Activated CD8-positive, alpha-beta T cell treated with anti-CD3 and anti-CD28 coated beads, Interleukin-2, amount 10 ng/mL, durations not matched to agents 7 days and 5 days (primary cell): Measurements from ENCODE around the gene PARD3B. TPM values are rescaled to one million over a fixed set of nuclear protein-coding genes. Genes with fewer than 3 reads are reported as not detected.

Experiments used
- ATAC-seq: fragments of 150-1000 bp; cut with Tn5 transposase; one replicate; pipeline ENCODE4 v1.10.0; 2021; ENCODE audit warnings: moderate library complexity
- CTCF ChIA-PET: fragments of 350-600 bp; sonication (Branson Sonifier 250); formaldehyde crosslinking; loops from one replicate; lab custom pipeline; 2021; ENCODE audit warnings: antibody characterized with exemption; lab: Charles Lee
- POLR2A ChIA-PET: fragments of 350-600 bp; sonication (Branson Sonifier 250); formaldehyde crosslinking; loops from one replicate; lab custom pipeline; 2021; ENCODE audit warnings: antibody characterized with exemption; lab: Charles Lee
- DNase-seq: peaks from one replicate; pipeline ENCODE4 v3.0.0-alpha.2; 2020
- H3K27ac Mint-ChIP-seq: one replicate; pipeline ENCODE4 v1.8.0; 2021; ENCODE audit warnings: mild to moderate bottlenecking, mixed read lengths
- H3K27me3 Mint-ChIP-seq: one replicate; pipeline ENCODE4 v1.8.0; 2021; ENCODE audit warnings: low read depth, mixed read lengths
- H3K36me3 Mint-ChIP-seq: one replicate; pipeline ENCODE4 v1.8.0; 2021; ENCODE audit warnings: low read depth, mixed read lengths
- H3K4me1 Mint-ChIP-seq: one replicate; pipeline ENCODE4 v1.8.0; 2021; ENCODE audit warnings: low read depth, mixed read lengths
- H3K4me3 Mint-ChIP-seq: one replicate; pipeline ENCODE4 v1.8.0; 2021; ENCODE audit warnings: mild to moderate bottlenecking, mixed read lengths
- H3K9me3 Mint-ChIP-seq: one replicate; pipeline ENCODE4 v1.8.0; 2022; ENCODE audit warnings: mixed read lengths; ENCODE audit not compliant: insufficient read depth
- total RNA-seq, 2 experiments: library from RNA; stranded (reverse); gene quantifications; one replicate each; pipeline ENCODE4 v1.2.3, GENCODE V29; 2021

The PARD3B gene
- total RNA-seq, 2 experiments from 2014 or later: 0.76 to 1.0 TPM

DNA sequence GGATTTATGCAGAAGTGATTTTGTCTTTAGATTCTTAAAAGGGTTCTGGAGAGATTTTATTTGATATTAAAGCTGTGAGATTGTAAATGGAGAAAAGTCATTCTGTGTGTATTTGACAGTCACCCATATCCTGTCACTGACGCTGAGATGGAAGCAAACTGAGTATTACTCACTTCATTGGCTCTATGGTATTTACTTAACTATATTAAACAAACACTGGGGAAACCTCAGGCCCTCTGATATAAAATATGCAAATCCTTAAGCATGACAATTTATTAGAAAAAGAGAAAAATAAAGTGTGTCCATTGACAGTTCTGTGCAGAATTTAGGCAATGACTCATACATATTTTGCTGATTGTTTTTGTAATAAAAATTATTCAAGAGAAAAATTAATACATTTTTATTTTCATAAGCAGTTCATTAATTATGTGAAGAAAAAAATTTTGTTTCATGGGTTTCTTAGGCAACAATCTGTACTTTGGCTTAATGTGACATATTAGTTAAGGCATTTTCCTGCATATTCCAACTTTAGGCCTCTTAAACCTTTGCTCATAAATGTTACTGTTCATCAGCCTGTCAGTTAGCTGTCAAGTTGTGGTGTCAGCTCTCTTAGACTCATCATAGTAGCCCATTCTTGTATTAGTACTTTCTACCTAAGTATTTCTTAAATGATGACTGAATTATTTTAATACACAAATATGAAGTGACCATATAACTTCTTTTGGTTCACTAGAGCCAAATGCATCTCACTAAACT lies 99.9 kb downstream of the PARD3B start:
- H3K27ac Mint-ChIP-seq: no peak overlapping the region
- no peaks in the 10 kb centered on the region for H3K9me3 Mint-ChIP-seq
- ChIA-PET POLR2A (no interaction called here), CTCF (no interaction called here)
- H3K27me3 Mint-ChIP-seq: no peaks in the 10 kb centered on the region
- H3K4me3 Mint-ChIP-seq: no peak overlapping the region
- H3K36me3 Mint-ChIP-seq: no peaks in the 10 kb centered on the region
- ATAC-seq (no peak), DNase-seq (no peak)
- no peaks in the 10 kb centered on the region for H3K4me1 Mint-ChIP-seq

DNA sequence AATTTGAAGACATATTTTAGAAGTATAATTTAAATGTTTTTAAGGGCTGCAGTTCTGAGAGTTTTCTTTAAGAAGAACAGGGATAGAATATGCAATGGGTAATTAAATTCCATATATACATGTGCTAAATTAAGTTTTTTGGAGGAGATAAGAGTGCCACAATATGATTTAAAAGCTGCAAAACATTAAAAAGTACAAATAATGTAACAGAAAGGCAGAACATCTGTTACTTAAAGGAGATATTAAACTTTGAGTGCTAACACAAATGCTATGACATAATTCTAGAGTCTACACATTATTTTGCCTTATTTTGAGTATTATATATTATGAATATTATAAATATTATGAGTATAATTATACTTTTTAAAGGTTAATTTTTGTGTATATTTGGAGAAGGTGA lies 102.4 kb downstream of the PARD3B start:
- no peaks in the 10 kb centered on the region for H3K4me1 Mint-ChIP-seq
- H3K9me3 Mint-ChIP-seq: peaks cover 4% of the 10 kb centered on the region
- ATAC-seq: no peak
- H3K27ac Mint-ChIP-seq: no peak overlapping the region
- no peak for DNase-seq
- ChIA-PET CTCF (no interaction called here), POLR2A (no interaction called here)
- H3K4me3 Mint-ChIP-seq: no peak overlapping the region
- H3K27me3 Mint-ChIP-seq: no peaks in the 10 kb centered on the region
- no peaks in the 10 kb centered on the region for H3K36me3 Mint-ChIP-seq

DNA sequence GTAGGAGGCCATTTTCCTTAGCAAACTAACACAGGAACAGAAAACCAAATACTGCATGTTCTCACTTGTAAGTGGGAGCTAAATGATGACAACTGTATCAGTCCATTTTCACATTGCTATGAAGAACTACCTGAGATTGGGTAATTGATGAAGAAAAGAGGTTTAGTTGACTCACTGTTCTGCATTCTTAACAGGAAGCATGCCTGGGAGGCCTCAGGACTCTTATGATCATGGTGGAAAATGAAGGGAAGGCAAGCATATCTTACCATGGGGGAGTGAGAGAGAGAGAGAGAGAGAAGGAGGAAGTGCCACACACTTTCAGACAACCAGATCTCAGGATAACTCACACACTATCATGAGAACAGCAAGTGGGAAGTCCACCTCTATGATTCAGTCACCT lies 105.3 kb downstream of the PARD3B start:
- no peak for ATAC-seq
- Mint-ChIP-seq H3K27me3 (no peaks in the 10 kb centered on the region), H3K36me3 (no peaks in the 10 kb centered on the region), H3K4me3 (no peak overlapping the region), H3K9me3 (peaks cover 4% of the 10 kb centered on the region), H3K27ac (no peak overlapping the region), H3K4me1 (no peaks in the 10 kb centered on the region)
- POLR2A ChIA-PET: no interaction called here
- CTCF ChIA-PET: interaction anchor here (0.7 kb wide), 1 partner anchor 13 kb away, joined by 3 read pairs; no protein-coding TSS in a partner anchor
- no peak for DNase-seq

DNA sequence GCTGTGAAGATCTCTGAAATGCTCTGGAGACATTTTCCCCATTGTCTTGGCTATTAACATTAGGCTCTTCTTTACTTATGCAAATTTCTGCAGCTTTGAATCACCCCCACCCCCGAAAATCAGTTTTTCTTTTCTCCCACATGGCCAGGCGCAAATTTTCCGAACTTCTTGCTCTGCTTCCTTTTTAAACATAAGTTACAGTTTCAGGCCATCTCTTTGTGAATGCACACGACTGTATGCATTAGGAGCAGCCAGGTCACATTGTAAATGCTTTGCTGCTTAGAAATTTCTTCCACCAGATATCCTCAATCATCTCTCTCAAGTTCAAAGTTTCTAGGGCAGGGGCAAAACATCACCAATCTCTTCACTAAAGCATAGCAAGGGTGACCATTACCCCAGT lies 106.8 kb downstream of the PARD3B start:
- ChIA-PET POLR2A (no interaction called here), CTCF (no interaction called here)
- ATAC-seq (no peak), DNase-seq (no peak)
- Mint-ChIP-seq H3K27ac (no peak overlapping the region), H3K4me1 (no peaks in the 10 kb centered on the region), H3K4me3 (no peak overlapping the region), H3K9me3 (peaks cover 4% of the 10 kb centered on the region), H3K27me3 (no peaks in the 10 kb centered on the region), H3K36me3 (no peaks in the 10 kb centered on the region)

DNA sequence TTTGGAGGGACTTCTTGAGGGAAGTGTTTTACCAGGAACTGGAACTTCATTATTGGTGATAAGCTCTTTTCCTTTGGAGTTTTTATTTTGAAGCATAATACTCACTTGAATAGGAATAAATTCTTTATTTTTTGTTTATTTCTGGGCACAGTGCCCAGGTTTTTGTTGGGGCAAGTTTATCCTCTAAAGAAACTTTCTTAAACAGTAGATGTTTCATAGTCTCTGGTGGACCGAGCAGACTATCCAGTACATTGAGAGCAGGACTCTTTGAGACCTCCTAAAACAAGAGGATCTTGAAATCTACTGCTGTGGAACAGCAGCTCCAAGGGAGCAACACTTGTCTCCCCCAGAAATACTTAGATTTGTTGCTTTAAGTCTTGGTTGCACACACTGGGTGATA lies 109.4 kb downstream of the PARD3B start:
- H3K4me3 Mint-ChIP-seq: no peak overlapping the region
- CTCF ChIA-PET: interaction anchor here (0.6 kb wide), 1 partner anchor 747 kb away, joined by 3 read pairs; no protein-coding TSS in a partner anchor
- no peak for DNase-seq
- H3K4me1 Mint-ChIP-seq: no peaks in the 10 kb centered on the region
- no peaks in the 10 kb centered on the region for H3K36me3 Mint-ChIP-seq
- no peaks in the 10 kb centered on the region for H3K27me3 Mint-ChIP-seq
- peaks cover 4% of the 10 kb centered on the region for H3K9me3 Mint-ChIP-seq
- POLR2A ChIA-PET: no interaction called here
- ATAC-seq: no peak
- no peak overlapping the region for H3K27ac Mint-ChIP-seq

DNA sequence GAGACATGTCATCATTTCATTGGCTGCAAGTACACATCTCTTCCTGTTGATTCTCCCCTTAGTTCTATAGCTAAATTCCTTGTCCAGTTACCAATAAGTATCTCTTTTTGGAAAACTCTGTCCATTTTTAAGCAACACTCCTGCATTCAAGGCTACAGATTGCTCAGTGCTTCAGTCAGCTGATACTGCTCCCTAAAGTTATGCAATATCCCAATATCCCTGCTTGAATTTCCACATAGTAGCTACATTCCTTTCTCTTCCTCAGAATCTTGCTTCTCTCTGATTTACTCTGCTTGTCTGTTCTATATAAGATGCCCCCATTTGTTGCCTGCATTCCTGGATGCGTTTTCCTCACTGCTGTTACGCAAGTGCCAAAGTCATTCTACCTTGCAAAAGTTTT lies 109.8 kb downstream of the PARD3B start:
- Mint-ChIP-seq H3K36me3 (no peaks in the 10 kb centered on the region), H3K9me3 (peaks cover 4% of the 10 kb centered on the region), H3K4me3 (no peak overlapping the region), H3K27ac (no peak overlapping the region), H3K4me1 (no peaks in the 10 kb centered on the region), H3K27me3 (no peaks in the 10 kb centered on the region)
- no peak for DNase-seq
- CTCF ChIA-PET: interaction anchor here (0.6 kb wide), 1 partner anchor 747 kb away, joined by 3 read pairs; no protein-coding TSS in a partner anchor
- POLR2A ChIA-PET: no interaction called here
- no peak for ATAC-seq

DNA sequence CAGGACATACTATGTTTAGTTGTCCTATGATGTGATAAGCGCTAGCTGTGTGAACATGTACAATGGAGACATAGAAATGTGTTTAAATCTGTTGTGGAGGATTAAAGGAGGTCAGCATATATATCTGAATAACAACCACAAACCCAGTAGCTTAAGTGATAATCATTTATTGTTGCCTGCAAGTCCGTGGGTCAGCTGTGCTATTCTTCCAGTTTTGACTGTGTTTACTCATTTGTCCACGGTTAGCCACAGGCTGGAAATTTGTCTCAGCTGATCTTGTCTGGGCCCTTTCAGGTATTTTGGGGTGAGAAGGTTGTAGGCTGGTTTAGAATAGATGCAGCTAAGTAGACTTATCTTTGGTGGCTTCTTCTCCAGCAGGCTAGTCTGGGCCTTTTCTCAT lies 110.4 kb downstream of the PARD3B start:
- Mint-ChIP-seq H3K27ac (no peak overlapping the region), H3K27me3 (no peaks in the 10 kb centered on the region), H3K4me1 (no peaks in the 10 kb centered on the region), H3K36me3 (no peaks in the 10 kb centered on the region), H3K4me3 (no peak overlapping the region), H3K9me3 (peaks cover 4% of the 10 kb centered on the region)
- no peak for ATAC-seq
- POLR2A ChIA-PET: no interaction called here
- CTCF ChIA-PET: no interaction called here
- DNase-seq: no peak

DNA sequence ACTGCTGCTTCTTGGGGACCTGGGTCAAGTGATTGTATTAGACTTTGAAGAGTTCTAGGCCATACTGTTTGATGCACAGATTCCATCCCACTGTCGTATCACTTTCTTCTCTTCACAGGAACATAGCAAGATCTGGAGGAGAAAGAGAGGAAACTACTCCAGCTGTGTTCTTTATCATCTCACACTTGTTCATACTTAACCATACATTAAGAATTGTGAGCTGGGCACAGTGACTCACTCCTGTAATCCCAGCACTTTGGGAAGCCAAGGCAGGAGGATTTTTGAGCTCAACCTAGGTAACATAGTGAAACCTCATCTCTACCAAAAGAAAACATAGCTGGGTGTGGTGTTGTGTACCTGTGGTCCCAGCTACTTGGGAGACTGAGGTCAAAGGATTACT lies 111.7 kb downstream of the PARD3B start:
- no peak for ATAC-seq
- H3K36me3 Mint-ChIP-seq: no peaks in the 10 kb centered on the region
- ChIA-PET POLR2A (no interaction called here), CTCF (no interaction called here)
- peaks cover 4% of the 10 kb centered on the region for H3K9me3 Mint-ChIP-seq
- H3K4me3 Mint-ChIP-seq: no peak overlapping the region
- H3K27me3 Mint-ChIP-seq: no peaks in the 10 kb centered on the region
- no peak overlapping the region for H3K27ac Mint-ChIP-seq
- H3K4me1 Mint-ChIP-seq: no peaks in the 10 kb centered on the region
- no peak for DNase-seq

DNA sequence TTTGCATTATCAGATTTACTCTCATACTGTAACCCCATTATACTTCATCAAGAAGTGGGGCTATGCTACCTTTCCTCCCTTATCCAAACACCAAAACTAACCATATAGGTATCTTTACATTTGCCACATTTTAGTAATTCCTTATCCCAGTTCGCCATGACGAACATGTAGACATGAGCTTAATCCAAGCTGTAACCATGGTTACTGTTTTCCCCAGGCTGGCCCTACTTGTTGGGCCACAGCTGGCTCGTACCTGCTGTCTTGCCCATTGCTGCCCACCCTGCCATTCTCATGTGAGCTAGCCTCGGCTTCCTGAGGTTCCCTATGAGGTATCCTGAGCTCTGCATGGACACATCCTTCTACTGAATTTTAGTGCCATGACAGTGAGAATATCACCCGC lies 117.7 kb downstream of the PARD3B start:
- ChIA-PET CTCF (no interaction called here), POLR2A (no interaction called here)
- H3K27me3 Mint-ChIP-seq: no peaks in the 10 kb centered on the region
- no peaks in the 10 kb centered on the region for H3K36me3 Mint-ChIP-seq
- no peaks in the 10 kb centered on the region for H3K4me1 Mint-ChIP-seq
- no peak overlapping the region for H3K27ac Mint-ChIP-seq
- no peak overlapping the region for H3K4me3 Mint-ChIP-seq
- DNase-seq (no peak), ATAC-seq (no peak)
- no peaks in the 10 kb centered on the region for H3K9me3 Mint-ChIP-seq

DNA sequence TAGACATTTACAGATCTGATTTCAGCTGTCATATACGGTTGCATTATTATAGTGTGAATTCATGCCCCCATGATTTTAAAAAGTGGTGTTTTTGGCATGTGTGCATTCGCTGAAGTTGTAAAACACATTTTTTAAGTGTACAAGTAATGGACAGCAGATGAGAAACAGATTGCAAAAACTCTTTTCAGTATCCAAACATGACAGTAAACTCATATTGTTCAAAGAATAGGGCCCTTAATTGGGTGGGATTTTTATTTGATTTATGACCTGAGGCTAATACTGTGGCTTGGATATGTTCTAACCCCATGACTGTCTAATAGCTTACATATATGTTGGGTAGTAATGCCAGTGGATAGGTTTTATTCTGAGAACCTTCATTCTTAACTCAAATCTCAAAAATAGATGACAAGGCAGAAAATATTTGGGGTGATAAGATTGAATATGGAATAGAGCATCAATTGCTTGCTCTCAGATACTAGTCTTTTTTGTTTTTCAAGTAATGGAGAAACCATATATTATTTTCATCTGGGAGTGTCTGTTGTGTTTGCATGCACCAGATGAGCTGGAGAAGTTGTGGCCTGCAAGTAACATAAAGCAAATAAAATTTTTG lies 118.6 kb downstream of the PARD3B start:
- ATAC-seq (no peak), DNase-seq (no peak)
- H3K9me3 Mint-ChIP-seq: no peaks in the 10 kb centered on the region
- no peaks in the 10 kb centered on the region for H3K27me3 Mint-ChIP-seq
- CTCF ChIA-PET: interaction anchor here (1.0 kb wide), 1 partner anchor 13 kb away, joined by 3 read pairs; no protein-coding TSS in a partner anchor
- H3K27ac Mint-ChIP-seq: no peak overlapping the region
- POLR2A ChIA-PET: no interaction called here
- no peak overlapping the region for H3K4me3 Mint-ChIP-seq
- no peaks in the 10 kb centered on the region for H3K36me3 Mint-ChIP-seq
- H3K4me1 Mint-ChIP-seq: no peaks in the 10 kb centered on the region

DNA sequence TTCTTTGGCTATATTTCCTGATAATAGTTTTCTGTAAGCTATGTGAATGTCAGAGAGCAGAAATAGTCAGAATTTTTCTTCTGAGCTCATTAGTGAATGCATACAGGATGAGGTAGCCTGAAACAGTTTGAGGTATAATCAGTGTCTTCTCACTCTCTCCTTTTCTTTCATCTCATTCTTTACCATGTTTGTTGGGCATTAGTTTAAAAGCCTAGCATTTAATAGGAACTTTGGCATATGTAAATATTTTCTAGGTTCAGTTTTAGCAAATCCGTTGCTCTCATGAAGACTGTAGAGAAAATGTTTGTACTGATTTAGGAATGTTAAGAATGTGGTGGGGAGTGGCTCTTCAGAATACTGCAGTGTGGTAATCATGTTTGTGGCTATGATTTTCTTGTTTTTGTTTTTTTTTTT lies 119.4 kb downstream of the PARD3B start:
- Mint-ChIP-seq H3K4me3 (no peak overlapping the region), H3K27me3 (no peaks in the 10 kb centered on the region), H3K27ac (no peak overlapping the region), H3K4me1 (no peaks in the 10 kb centered on the region), H3K36me3 (no peaks in the 10 kb centered on the region), H3K9me3 (no peaks in the 10 kb centered on the region)
- ChIA-PET POLR2A (no interaction called here), CTCF (no interaction called here)
- no peak for ATAC-seq
- no peak for DNase-seq

DNA sequence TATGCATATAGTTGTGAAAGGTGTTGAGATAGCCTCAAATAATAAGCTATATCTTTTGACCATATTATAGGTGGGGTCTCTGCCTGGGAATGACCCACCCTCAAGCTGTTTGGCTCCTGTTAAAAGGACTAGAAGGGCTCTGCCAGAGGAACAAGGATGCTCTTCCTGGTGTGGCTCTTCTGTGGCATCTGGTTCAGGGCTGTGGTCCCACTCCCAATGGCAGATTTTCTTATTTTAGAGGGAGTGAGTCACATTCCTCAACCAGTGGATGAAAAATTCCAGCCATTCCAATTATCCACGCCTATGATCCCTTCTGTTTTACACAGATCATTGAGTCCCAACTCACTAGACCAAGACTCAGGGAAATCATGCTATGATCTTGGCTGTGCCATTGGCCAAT lies 119.9 kb downstream of the PARD3B start:
- H3K27ac Mint-ChIP-seq: no peak overlapping the region
- POLR2A ChIA-PET: no interaction called here
- DNase-seq (no peak), ATAC-seq (no peak)
- no peak overlapping the region for H3K4me3 Mint-ChIP-seq
- H3K4me1 Mint-ChIP-seq: no peaks in the 10 kb centered on the region
- H3K36me3 Mint-ChIP-seq: no peaks in the 10 kb centered on the region
- H3K9me3 Mint-ChIP-seq: no peaks in the 10 kb centered on the region
- H3K27me3 Mint-ChIP-seq: no peaks in the 10 kb centered on the region
- CTCF ChIA-PET: no interaction called here
